Uterus (tissue), 4 donors: ENCODE measurements around the gene SPOCD1. TPM values are rescaled to one million over a fixed set of nuclear protein-coding genes. Genes with fewer than 3 reads are reported as not detected.

Experiments used
- DNase-seq, 2 donors: peaks; one replicate each; pipeline ENCODE4 v3.0.0-alpha.2; 2019 to 2020
- H3K27ac ChIP-seq, 2 donors: fragments of 200-600 bp; sonication (generic); 1 replicate in 1 of 2; 2 replicates in 1 of 2; pipeline ENCODE4 v1.5.1; 2016 to 2018
- H3K27me3 ChIP-seq, 2 donors: fragments of 200-600 bp; sonication (generic); one replicate each; pipeline ENCODE4 v1.5.1; 2018 to 2019; ENCODE audit warnings: control low read depth in 1 of 2
- H3K36me3 ChIP-seq, 2 donors: fragments of 200-600 bp; sonication (generic); one replicate each; pipeline ENCODE4 v1.5.1; 2019; ENCODE audit warnings: control low read depth in 1 of 2
- H3K4me1 ChIP-seq, 2 donors: fragments of 200-600 bp; sonication (generic); one replicate each; pipeline ENCODE4 v1.5.1; 2018 to 2019; ENCODE audit warnings: control low read depth in 1 of 2
- H3K4me3 ChIP-seq, 2 donors: fragments of 200-600 bp; sonication (generic); 1 replicate in 1 of 2; 2 replicates in 1 of 2; pipeline ENCODE4 v1.5.1; 2018 to 2019; ENCODE audit warnings: mild to moderate bottlenecking in 1 of 2
- H3K9me3 ChIP-seq, 2 donors: fragments of 200-600 bp; sonication (generic); one replicate each; pipeline ENCODE4 v1.5.1; 2019; ENCODE audit warnings: control low read depth in 1 of 2
- POLR2A ChIP-seq, 2 donors: fragments of 450-650 bp; IDR thresholded peaks; one replicate each; pipeline ENCODE4 v1.6.1; 2016; ENCODE audit warnings: antibody characterized with exemption in 2 of 2, mild to moderate bottlenecking in 1 of 2, moderate library complexity in 1 of 2
- intact Hi-C: fragments of 100-400 bp; cut with DNase I; formaldehyde crosslinking; loops from one replicate; pipeline ENCODE4 v1.15.1; 2023; ENCODE audit warnings: low total_unique reads
- total RNA-seq, 4 donors: library from RNA; depleted of rRNA in 3 of 4; stranded (reverse); fragments of >200 nt in 3 of 4; gene quantifications; one replicate each; pipeline versions ENCODE4 v1.1.0 to v1.2.4, GENCODE V29; 2014 to 2023
- TF ChIP-seq, protein P1 (sequence below), 4 experiments: fragments of 200-600 bp in 2 of 4; fragments of 450-650 bp in 2 of 4; sonication (generic) in 2 of 4; IDR thresholded peaks; one replicate each; pipeline ENCODE4 v1.5.1; 2016 to 2019; ENCODE audit warnings: antibody characterized with exemption in 4 of 4, mild to moderate bottlenecking in 2 of 4, moderate library complexity in 1 of 4
- donor health status: DM: yes; HTN: yes; CAD: no.

The SPOCD1 gene
- total RNA-seq, 4 donors from 2014 or later = 1.2 to 1.5 TPM; not detected in 2

GRCh38 chr1:31765516-31765915 lies 50.3 kb downstream of the SPOCD1 start:
- Histone ChIP-seq H3K4me3 (no peak overlapping the region), H3K9me3 (no peaks in the 10 kb centered on the region), H3K27ac (no peak overlapping the region), H3K4me1 (peaks cover 0 to 26% of the 10 kb centered on the region in 2 donors), H3K36me3 (no peaks in the 10 kb centered on the region), H3K27me3 (no peaks in the 10 kb centered on the region)
- DNase-seq = no peak
- intact Hi-C loops = no loop called here
- TF ChIP-seq, protein P1, sequence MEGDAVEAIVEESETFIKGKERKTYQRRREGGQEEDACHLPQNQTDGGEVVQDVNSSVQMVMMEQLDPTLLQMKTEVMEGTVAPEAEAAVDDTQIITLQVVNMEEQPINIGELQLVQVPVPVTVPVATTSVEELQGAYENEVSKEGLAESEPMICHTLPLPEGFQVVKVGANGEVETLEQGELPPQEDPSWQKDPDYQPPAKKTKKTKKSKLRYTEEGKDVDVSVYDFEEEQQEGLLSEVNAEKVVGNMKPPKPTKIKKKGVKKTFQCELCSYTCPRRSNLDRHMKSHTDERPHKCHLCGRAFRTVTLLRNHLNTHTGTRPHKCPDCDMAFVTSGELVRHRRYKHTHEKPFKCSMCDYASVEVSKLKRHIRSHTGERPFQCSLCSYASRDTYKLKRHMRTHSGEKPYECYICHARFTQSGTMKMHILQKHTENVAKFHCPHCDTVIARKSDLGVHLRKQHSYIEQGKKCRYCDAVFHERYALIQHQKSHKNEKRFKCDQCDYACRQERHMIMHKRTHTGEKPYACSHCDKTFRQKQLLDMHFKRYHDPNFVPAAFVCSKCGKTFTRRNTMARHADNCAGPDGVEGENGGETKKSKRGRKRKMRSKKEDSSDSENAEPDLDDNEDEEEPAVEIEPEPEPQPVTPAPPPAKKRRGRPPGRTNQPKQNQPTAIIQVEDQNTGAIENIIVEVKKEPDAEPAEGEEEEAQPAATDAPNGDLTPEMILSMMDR (IDR thresholded peaks at IDR 0.05) = no peak
- TF ChIP-seq POLR2A (IDR thresholded peaks at IDR 0.05) = no peak

GRCh38 chr1:31765041-31765467 lies 50.8 kb downstream of the SPOCD1 start:
- no peaks in the 10 kb centered on the region for H3K36me3 ChIP-seq
- H3K27ac ChIP-seq = no peak overlapping the region
- H3K4me1 ChIP-seq = peaks cover 0 to 28% of the 10 kb centered on the region in 2 donors
- H3K27me3 ChIP-seq = no peaks in the 10 kb centered on the region
- H3K4me3 ChIP-seq = no peak overlapping the region
- H3K9me3 ChIP-seq = no peaks in the 10 kb centered on the region
- intact Hi-C loops = no loop called here
- TF ChIP-seq, protein P1 (IDR thresholded peaks at IDR 0.05) = peak in 2 of 4 experiments; percentile 7 to 25
- no peak for TF ChIP-seq POLR2A (IDR thresholded peaks at IDR 0.05)
- no peak for DNase-seq

DNA sequence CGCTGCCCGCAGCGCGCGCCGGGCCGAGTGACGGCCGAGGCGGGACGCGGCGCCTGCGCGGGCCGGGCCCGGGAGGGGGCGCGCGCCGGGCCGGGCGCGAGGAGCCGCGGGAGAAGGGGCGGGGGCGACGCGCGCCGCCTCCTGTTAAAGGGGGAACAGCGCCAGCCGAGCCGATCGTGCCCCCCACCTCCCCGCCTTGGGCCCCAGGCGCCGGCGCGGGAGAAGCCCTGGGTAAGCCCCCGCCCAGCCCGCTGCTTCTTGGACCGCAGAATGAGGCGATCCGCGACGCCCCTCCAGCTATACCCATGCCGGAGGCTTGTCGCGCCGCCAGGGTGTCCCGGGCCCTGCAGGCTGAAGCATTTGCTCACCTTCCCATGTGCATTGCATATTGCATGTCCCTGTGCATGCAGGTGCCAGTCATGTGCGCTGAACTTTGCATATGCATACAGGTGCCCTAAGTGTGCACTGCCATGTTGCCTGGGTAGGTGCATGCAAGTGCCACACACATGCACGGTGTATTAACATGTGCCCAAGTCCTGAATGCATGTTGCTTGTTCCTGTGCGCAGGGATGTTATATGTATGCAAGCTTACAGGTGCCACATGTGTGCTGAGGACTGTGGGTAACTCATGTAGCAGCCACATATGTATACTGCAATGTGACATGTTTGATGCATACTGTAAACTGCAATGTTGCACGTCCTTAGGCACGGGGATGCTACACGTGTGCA lies 51.3 kb downstream of the SPOCD1 start, which contains the start of gene ADGRB2:
Gene ADGRB2, minus strand, starts transcription at position 29 of the 729 bp plus-strand sequence. CDS start 7,119 bp downstream, outside the sequence.
- DNase-seq = no peak
- Histone ChIP-seq H3K27ac (no peak within 1 kb of the TSS), H3K4me1 (peaks cover 0 to 28% of the 10 kb centered on the region in 2 donors)

DNA sequence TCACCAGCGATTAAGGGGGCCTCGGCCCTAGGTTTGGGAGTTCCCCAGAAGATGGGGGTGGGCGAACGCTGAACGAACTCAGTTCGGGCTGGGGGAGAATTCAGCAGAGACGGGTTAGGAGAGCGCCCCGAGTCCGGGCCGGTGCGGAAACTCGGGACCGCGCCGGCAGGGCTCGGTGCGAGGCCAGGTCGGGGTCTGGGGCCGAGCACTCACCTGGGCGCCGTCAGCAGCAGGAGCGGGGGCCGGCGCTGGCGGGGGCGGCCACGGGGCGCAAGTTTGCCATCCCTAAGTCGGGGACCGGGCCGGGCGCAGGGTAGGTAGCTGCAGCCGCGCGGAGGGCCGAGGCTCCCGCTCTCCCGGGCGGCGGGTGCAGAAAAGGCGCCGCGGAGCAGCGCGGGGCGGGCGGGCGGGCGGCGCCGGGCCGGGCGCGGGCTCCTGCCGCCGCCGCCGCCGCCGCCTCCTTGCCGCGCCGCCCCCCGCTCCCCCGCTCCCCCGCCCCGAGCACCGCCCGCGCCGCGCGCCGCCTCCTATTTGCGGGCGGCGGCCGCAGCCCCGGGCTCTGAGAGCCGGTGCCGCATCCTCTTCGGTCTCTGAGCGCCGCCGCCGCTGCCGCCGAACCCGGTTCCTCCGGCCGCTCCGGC lies 52.0 kb downstream of the SPOCD1 start:
- no peak for DNase-seq
- Histone ChIP-seq H3K36me3 (no peaks in the 10 kb centered on the region), H3K4me3 (peak overlapping the region; percentile 33 to 42), H3K27ac (no peak overlapping the region), H3K4me1 (peaks cover 0 to 28% of the 10 kb centered on the region in 2 donors), H3K27me3 (no peaks in the 10 kb centered on the region), H3K9me3 (no peaks in the 10 kb centered on the region)
- intact Hi-C loops = no loop called here
- TF ChIP-seq POLR2A (IDR thresholded peaks at IDR 0.05) = no peak
- TF ChIP-seq, protein P1 (IDR thresholded peaks at IDR 0.05) = no peak

More for the DNA sequence above, 51.3 kb downstream of the SPOCD1 start, which contains the start of gene ADGRB2:
- H3K9me3 ChIP-seq = no peaks in the 10 kb centered on the region
- no peaks in the 10 kb centered on the region for H3K27me3 ChIP-seq
- H3K4me3 ChIP-seq = peak within 1 kb of the TSS; percentile 33 to 42
- no peaks in the 10 kb centered on the region for H3K36me3 ChIP-seq
- intact Hi-C loops = no loop called here
- no peak for TF ChIP-seq POLR2A (IDR thresholded peaks at IDR 0.05)
- TF ChIP-seq, protein P1 (IDR thresholded peaks at IDR 0.05) = peak in 3 of 4 experiments; percentile 8 to 24 (median 11)
